HG02885 (cell line): Measurements from ENCODE around the gene NTN3.
"Not testable (repeated sequence)": the region's sequence is repeated elsewhere in the genome, so short reads cannot be mapped to it uniquely, and the experiment has no call there.

Experiments
- ATAC-seq: cut with Tn5 transposase; IDR thresholded peaks from one replicate; pipeline ENCODE4 v1.9.1; 2021; ENCODE audit warnings: mild to moderate bottlenecking; ENCODE audit not compliant: unreplicated experiment, poor library complexity

The NTN3 gene

DNA sequence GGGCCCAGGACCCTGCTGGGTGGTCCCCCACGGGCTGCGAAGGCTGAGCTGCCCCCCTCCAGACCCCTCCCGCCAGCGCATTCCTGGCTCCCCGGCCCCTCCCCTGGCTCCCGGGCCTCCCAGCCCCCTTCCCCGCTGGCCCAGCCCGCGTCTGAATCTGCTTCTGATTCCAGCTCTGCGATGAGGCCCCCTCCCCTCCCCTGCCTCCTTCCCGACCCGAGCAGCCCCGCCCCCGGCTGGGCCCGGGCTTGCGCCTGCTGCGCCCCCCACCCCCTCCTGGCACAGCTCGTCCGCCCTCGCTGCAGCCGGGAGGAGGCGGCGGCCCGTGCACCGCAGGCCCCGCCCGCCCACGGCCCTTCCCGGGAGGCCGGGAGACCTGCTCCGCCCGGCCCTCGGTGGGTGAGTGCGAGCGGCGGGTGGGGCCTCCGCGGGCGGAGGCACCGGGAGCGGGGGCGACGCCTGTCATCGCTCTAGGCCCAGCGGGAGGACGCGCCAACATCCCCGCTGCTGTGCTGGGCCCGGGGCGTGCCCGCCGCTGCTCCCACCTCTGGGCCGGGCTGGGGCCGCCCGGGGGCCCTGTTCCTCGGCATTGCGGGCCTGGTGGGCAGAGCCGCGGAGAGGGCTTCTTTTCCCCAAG is at the start of gene NTN3:
Gene NTN3, plus strand, starts transcription at position 282 of the 637 bp plus-strand sequence. CDS start 405 bp downstream, outside the sequence.
- no peak for ATAC-seq

GRCh38 chr16:2422123-2422867 is 48.8 kb upstream of the NTN3 start:
- no peak for ATAC-seq

- ATAC-seq: no peak
Measured at GRCh38 chr16:2424061-2425007, 46.8 kb upstream of the NTN3 start.

DNA sequence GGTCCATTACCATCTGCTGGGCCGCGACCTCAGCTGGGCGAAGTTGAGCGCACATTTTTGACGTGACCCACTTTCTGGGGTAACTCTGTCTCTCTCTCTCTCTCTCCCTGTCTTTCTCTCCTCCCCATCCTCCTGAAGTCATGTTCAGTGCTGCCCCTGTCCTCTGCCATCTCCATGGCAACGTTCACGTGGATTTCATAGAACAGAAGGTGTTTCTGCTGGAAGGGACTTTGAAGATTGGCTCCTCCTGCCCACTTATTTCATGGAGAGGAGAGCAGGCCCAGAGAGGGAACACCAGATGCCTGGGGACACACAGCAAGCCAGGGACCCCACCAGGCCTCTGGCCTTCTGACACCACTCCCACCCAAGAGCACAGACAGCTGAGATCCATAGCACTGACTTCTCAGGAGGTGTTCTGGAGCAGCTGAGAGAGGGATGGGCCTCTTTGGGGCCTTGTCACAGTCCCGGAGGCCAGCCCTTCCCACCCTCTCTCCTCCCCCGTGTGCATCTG is 46.0 kb upstream of the NTN3 start:
- ATAC-seq: no peak

DNA sequence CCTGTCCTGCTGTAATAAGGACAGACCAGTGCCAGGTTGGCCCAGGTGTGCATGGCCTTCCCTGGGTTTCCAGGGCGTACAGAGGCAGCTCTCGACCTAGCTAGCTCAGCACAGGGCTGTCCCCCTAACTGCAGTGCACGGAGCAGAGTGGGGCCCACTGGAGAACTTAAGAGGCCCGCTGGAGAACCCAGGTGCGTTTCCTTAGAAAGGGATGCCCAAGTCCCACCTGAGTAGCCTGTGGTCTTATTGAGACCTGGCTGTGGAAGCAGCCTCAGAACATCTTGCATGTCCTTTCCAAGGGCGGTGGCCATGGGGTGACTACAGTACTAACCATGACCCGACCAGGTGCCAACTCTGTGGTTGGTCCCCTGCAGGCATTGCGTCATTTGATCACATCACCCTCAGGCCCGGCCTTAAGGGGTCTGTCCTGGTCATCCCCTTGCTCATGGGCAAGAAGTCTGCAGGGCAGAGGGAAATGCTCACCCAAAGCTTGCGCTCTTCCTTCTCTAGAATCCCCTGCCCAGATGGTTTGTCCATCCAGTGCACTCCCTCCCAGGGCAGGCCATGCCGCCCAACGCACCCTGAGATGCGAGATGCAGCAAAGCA is 45.2 kb upstream of the NTN3 start:
- no peak for ATAC-seq

DNA sequence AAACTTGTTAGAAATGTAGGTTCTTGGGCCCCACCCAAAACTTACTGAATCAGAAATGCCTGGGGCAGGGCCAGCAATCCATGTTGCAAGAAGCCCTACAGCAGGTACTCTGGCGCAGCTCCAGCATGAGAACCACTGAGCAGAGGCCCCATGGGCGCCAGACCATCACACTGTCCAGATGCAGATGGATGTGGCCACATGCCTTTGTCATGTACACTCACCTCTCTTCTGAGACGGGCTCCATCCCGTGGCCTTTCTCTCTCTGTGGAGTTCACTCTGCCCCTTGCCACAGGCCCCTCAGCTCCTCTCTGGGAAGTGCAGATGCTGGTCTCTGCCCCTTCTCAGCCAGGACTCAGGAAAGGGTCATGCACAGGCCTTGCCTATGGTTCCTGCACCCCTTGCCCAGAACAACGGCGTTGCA is 44.1 kb upstream of the NTN3 start:
- no peak for ATAC-seq

DNA sequence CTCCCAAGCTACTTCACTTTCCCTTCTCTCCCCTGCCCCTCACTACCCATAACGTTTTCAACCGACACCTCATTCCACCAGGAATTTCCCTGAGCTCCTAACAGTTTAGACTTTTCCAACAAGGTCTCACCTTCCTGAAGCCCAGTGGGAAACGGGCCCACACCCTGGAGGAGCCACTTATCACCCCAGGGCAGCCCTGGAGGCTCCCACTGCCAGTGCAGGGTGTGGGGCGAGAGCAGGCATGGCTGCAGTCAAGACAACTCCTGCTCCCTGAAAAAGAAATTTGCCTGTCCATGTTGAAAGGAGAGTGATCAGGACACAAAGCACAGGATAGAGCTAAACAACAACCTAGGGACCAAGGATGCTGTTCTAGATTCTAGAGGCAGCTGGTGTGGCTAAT is 43.6 kb upstream of the NTN3 start:
- no peak for ATAC-seq

DNA sequence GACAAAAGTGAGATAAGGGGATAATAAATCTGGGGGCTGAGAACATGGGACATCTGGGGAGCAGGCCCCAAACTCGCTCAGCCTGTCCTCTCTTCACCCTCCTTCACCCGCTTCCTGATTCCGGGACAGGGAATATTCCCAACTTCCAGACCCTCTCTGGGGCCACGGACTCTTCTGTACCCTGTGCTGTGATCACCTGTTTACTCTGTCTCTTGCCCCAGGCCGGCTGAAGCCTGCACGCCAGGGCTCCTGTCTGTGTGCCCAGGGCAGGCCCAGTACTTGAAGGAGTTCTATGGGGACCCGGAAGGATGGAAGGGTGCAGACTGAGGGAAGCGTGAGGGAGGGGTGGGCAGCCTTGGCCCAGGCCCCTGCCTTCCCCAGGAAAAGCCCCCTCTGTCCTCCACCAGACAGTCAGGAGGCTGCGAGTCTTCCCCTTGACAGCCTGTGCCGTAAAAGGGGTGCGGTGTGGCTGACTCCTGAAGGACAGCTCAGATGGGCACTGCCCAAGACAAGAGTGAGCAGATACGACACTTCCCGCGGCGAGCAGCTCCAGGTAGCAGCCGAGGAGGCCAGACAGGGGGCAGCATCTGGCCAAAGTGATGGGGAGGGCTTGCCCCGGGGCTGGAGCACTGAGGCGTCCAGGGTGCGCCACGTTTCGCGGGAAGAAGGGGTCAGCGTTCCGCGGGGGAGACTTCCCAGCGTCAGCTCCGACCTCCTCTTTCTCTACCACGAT is 42.9 kb upstream of the NTN3 start:
- peak; percentile 11 for ATAC-seq

DNA sequence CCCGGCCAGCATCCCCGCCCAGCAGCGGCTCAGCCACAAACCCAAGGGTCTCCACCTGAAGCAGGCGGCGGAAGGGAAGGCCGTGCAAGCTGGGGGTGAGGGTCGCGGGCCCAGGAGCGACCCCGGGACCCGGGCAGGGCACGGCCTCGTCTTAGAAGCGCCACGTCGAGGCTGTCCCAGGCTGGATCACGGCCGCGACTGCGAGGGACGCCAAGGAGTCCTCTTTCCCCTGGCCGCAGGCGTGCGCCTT is 42.4 kb upstream of the NTN3 start:
- ATAC-seq: no peak

DNA sequence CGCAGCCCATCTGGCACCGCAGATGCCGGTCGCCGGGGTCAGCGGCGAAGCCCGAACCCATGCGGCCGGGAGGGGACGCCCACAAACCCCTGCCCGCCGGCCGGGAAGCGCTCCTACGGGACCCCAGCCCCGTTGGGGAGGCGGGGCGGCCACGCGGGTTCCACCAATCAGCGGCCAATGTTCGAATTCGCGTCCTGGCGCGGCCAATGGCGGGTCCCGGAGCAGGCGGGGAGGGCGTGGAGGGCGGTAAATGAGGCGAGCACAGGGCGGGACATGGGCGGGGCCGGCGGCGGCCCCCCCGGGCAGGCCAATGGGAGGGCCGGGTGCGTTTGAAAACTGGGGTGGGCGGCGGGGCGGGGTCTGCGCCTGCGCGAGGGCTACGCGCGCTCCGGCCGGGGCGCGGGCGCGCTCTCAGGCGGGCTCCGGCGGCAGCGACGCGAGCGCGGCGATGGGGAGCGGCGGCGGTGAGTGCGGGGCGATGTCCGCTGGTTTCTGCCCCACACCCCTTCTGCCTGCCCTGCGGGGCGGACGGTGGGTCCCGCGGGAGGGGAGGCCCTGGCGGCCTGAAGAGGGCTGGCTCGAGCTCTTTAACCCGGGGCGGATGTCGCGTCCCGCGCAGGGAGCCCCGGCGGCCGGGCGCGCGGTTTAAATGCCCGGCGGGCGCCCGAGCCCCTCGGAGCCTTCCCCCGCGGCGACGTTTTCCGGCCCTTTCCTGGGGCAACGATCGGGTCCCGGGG is 41.9 kb upstream of the NTN3 start, which contains the start of gene CCNF:
Gene CCNF, plus strand, starts transcription at position 414 of the 737 bp plus-strand sequence. Its CDS starts 35 bp downstream, at position 449.
- peak; percentile 85 for ATAC-seq

DNA sequence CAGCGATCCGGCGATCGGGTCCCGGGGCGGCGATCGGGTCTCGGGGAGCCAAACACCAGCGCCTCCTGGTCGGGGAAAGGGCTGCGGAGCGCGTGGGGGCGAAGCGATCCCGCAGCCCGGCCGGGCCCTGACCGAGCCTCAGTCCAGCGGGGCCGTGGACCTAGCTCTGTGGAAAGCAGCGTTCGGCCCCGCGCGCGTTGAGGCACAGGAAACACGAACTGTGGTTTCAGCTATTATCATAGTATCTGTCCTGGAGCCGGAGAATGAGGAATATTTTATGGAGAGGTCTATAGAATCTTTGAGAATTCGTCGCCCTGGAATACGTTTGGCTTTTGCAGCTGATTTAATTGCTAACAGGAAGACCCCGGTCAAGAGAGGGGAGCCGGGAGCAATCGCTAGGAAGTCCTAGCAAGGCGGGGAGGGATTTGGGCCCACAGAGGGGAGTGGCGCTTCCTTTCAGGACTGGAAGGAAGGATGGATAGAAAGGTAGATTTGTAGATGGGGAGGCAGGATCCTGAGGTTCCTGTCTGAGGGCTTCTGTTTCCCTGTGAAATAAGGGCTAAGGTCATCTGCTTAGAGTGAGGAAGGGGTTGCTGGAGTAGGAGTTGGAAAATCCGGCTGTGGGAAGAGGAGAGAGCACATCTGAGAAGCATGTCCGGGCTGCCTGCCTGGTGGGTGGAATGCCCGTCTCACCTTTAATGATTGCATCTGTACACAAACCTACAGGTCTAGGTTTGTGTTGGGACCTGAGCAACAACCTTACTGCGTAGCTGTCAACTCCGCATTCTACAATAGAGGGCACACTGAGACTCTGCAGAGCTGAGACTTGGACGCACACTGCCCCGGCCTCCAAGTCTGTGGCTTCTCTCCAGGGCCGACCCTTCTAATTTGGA is 41.1 kb upstream of the NTN3 start:
- ATAC-seq: peak; percentile 8

- no peak for ATAC-seq
Measured at GRCh38 chr16:2432286-2432685, 38.8 kb upstream of the NTN3 start.

- no peak for ATAC-seq
Measured at GRCh38 chr16:2432801-2433505, 38.1 kb upstream of the NTN3 start.

GRCh38 chr16:2435236-2435635 is 35.9 kb upstream of the NTN3 start:
- not testable (repeated sequence) for ATAC-seq

DNA sequence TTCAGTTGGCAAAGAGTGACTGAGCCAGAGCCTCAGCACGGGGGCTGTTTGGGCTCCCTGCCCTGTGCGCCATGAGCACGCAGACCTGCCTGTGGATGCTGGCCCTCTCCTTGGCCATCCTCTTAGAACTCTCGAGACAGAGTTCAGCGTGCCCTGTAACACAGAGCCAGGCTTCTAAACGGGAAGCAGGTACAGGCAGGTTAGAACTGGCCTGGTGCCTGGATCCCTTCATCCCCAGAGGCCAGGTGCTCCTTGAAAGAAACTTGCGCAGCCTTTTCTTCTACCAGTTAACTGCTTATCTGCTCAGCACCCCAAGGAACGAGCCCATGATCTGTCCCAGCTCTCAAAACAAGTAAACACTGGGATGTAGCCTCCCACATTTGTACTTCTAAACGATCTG is 35.0 kb upstream of the NTN3 start:
- no peak for ATAC-seq

DNA sequence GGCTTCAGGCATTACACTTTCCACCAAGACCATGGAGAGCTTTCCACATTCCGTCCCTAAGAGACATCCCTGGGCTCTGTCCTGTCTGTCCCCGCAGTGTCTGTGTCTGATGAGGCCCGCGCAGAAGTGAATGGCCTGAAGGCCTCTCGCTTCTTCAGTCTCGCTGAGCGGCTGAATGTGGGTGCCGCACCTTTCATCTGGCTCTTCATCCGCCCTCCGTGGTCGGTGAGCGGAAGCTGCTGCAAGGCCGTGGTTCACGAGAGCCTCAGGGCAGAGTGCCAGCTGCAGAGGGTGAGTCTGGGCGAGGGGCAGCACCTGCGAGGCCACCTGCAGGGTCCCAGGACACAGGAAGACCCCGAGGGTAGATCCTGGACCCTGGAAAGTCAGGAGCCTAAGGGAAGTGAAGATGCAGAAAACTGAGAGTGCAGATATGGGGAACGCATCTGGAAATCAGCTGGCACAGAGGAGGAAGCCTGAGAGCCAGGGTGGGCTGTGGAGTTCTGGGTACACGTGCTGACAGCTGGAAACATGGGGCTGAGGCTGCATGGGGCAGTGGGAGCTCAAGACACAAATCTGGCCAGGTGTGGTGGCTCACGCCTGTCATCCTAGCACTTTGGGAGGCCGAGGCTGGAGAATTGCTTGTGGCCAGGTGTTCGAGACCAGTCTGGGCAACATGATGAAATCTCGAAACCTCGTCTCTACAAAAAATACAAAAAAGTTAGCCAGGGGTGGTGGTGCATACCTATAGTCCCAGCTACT is 33.9 kb upstream of the NTN3 start:
- ATAC-seq: no peak

- no peak for ATAC-seq
Measured at GRCh38 chr16:2438121-2438520, 33.0 kb upstream of the NTN3 start.
